ENCODE data around the gene TFDP3.

Gene TFDP3, protein sequence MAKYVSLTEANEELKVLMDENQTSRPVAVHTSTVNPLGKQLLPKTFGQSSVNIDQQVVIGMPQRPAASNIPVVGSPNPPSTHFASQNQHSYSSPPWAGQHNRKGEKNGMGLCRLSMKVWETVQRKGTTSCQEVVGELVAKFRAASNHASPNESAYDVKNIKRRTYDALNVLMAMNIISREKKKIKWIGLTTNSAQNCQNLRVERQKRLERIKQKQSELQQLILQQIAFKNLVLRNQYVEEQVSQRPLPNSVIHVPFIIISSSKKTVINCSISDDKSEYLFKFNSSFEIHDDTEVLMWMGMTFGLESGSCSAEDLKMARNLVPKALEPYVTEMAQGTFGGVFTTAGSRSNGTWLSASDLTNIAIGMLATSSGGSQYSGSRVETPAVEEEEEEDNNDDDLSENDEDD

DNA sequence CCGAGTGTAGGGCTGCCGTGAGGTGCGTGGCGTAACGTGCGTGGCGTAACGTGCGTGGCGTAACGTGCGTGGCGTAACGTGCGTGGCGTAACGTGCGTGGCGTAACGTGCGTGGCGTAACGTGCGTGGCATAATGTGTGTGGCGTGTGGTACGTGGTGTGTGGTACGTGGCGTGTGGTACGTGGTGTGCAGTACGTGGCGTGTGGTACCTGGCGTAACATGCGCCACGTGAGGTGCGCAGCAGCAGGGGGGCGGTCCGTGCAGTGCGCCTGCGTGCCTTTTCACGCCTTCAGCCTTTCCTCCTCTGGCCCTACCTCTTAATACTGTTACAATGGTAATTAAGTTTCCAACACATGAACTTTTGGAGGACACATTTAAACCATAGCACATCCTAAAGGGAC lies at the start of gene TFDP3:
TFDP3 (minus strand) TSS at position 26 of the 400 bp plus-strand sequence. CDS start 95 bp downstream, outside the sequence.
- H3K4me3 ChIP-seq (replicated peaks in 1 of 2; ENCODE audit: low read depth in 2 of 2, low read length in 2 of 2) = no peak within 1 kb of the TSS
- TF ChIP-seq, protein P1, sequence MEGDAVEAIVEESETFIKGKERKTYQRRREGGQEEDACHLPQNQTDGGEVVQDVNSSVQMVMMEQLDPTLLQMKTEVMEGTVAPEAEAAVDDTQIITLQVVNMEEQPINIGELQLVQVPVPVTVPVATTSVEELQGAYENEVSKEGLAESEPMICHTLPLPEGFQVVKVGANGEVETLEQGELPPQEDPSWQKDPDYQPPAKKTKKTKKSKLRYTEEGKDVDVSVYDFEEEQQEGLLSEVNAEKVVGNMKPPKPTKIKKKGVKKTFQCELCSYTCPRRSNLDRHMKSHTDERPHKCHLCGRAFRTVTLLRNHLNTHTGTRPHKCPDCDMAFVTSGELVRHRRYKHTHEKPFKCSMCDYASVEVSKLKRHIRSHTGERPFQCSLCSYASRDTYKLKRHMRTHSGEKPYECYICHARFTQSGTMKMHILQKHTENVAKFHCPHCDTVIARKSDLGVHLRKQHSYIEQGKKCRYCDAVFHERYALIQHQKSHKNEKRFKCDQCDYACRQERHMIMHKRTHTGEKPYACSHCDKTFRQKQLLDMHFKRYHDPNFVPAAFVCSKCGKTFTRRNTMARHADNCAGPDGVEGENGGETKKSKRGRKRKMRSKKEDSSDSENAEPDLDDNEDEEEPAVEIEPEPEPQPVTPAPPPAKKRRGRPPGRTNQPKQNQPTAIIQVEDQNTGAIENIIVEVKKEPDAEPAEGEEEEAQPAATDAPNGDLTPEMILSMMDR (IDR thresholded peaks at IDR 0.05; ENCODE audit: low read depth, low read length) = no peak
- no peak for DNase-seq (ENCODE audit: low read depth in 2 of 2)

DNA sequence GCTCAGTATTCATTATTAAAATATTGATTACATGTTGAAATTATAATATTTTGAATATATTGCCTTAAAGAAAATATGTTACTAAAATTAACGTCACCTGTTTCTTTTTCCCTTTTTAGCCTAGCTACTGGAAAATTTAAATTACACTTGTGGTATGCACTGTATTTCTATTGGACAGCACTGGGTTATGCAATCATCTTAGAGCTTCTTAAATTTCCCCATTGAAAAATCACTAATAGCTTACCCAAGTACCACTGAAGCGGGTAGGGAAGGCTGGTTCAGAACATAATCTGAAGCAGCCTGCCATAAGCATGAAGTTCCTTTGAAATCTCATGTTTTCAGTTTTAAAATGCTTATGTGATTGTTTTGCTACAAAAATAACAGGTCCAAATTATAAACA lies 49.5 kb upstream of the TFDP3 start:
- DNase-seq (ENCODE audit: low read depth in 2 of 2) = no peak
- TF ChIP-seq, protein P1 (IDR thresholded peaks at IDR 0.05; ENCODE audit: low read depth, low read length) = no peak
- H3K4me3 ChIP-seq (replicated peaks in 1 of 2; ENCODE audit: low read depth in 2 of 2, low read length in 2 of 2) = no peak overlapping the region

DNA sequence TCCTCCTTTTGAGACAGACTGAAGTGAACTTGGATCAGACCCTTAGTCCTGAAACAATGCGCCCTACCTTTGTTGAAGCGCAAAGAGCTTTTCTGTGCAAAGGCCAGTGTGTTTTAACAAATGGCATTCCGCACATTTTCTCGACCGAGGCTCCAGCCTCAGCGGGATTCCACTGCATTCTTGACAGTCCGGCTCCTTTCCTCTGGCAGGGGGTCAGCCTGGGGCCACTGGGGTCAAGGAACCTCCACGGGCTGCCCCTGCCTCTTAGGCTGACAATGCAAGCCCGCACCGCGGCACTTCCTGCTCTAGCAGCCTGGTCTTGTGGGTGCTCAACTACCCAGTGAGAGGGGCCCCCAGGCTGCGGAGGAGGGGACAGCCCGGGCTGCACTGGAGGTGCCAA lies 47.2 kb upstream of the TFDP3 start:
- DNase-seq (ENCODE audit: low read depth in 2 of 2) = no peak
- no peak overlapping the region for H3K4me3 ChIP-seq (replicated peaks in 1 of 2; ENCODE audit: low read depth in 2 of 2, low read length in 2 of 2)
- TF ChIP-seq, protein P1 (IDR thresholded peaks at IDR 0.05; ENCODE audit: low read depth, low read length) = no peak

DNA sequence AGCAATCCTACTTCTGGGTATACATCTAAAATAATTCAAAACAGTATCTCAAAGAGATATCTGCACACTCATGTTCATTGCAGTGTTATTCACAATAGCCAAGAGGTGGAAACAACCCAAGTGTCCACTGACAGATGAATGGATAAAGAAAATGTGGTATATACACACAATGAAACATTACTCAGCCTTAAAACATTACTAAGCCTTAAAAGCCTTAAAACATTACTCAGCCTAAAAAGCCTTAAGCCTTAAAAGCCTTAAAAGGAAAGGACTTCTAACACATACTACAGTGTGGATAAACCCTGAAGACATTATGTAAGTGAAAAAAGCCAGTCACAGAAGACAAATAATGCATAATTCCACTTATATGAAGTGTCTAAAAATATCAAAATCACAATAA lies 40.3 kb upstream of the TFDP3 start:
- no peak overlapping the region for H3K4me3 ChIP-seq (replicated peaks in 1 of 2; ENCODE audit: low read depth in 2 of 2, low read length in 2 of 2)
- DNase-seq (ENCODE audit: low read depth in 2 of 2) = peak in 1 of 2 donors; percentile 1
- TF ChIP-seq, protein P1 (IDR thresholded peaks at IDR 0.05; ENCODE audit: low read depth, low read length) = no peak

DNA sequence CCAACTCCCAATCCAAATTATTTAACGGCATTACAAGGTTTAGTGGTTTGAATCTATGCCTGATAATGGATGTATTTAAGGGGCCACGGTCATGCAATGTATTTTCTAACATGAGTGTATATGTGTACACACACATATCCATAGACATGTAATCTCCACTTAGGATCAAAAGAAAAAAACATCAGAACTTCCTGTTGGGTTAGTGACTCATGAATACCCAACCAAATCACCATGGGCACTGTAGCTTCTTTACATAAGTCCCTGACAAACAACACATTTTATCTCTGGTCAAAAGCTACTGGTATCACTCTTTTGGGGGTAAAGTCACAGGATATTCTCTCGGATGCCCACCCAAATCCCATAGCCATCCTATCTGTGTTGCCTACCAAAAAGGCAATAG lies 36.5 kb upstream of the TFDP3 start:
- H3K4me3 ChIP-seq (replicated peaks in 1 of 2; ENCODE audit: low read depth in 2 of 2, low read length in 2 of 2) = no peak overlapping the region
- DNase-seq (ENCODE audit: low read depth in 2 of 2) = no peak
- TF ChIP-seq, protein P1 (IDR thresholded peaks at IDR 0.05; ENCODE audit: low read depth, low read length) = no peak

DNA sequence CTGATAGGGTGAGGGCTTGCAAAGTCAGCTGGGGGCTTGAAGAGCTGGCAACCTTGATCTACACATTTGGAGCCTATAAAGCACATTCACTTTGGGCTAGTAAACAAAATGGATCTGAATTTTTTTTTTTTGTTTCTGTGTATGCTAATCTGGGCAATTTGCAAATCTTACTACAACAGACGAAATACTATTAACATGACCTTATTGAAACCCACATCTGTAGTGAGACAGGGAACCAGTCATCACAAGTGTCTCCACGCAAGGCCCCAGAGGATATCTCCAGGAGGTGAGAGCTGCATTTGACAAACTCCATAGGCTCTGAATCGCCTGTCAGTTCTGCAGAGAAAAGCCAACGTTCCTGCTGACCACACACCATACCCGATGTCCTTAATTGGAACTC lies 33.0 kb upstream of the TFDP3 start:
- H3K4me3 ChIP-seq (replicated peaks in 1 of 2; ENCODE audit: low read depth in 2 of 2, low read length in 2 of 2) = no peak overlapping the region
- DNase-seq (ENCODE audit: low read depth in 2 of 2) = no peak
- TF ChIP-seq, protein P1 (IDR thresholded peaks at IDR 0.05; ENCODE audit: low read depth, low read length) = no peak

Measured in cardiac fibroblast (primary cell).